NCI-H1694 treated with DMSO at 0.1 percent for 48 hours (cell line): Measurements from ENCODE around the gene ZNRF1.

Source experiments
- DNase-seq: peaks from one replicate; lab custom pipeline; 2025; lab: John Stamatoyannopoulos, UW

ZNRF1 gene

DNA sequence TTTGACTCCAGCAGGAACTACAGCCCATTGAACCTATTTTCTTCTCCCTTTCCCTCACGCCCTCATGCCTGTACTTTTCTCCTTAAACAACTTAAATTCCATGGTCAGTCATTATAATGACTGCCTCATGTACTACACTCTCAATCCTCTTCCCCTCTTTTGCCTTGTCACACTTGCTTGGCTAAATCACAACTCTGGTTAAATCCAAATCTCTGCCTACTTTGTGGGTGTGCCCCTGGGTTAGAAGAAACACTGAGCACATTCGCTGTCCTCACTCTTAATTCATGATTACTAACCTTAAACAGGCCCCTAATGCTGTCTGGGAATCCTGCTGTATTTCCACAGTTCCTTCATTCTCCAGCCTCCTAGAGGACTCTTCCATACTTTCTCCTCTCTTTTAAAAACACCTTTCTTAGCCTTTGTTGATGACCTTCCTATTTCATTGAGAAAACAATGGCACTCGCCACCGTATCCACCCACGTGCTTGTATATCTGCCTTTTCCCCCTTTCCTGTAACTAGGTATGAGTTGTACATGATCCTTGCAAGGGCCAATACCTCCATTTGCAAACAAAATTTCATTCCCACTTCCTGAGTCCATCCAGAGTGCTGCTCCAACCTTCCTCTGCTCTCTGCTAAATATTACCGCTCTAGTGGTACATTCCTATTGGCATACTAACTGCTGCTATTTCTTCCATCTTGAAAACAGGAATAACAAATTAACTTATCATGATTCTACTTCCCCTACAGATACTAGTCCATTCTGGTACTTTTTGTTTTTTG is 28.9 kb downstream of the ZNRF1 start:
- DNase-seq, result no peak

GRCh38 chr16:75028544-75029135 is 29.8 kb downstream of the ZNRF1 start:
- no peak for DNase-seq

DNA sequence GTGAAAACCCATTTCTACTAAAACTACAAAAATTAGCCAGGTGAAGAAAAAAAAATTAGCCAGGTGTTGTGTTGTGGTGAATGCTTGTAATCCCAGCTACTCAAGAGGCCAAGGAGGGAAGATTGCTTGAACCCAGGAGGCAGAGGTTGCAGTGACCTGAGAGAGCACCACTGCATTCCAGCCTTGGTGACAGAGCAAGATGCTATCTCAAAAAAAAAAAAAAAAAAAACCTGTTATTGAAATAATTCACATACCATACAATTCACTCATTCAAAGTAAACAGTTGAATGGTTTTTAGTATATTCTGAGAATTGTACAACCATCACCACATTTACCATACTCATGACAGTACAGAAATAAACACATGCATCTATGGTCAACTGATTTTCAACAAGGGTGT is 31.0 kb downstream of the ZNRF1 start:
- DNase-seq, result no peak

- DNase-seq, result no peak
Measured at GRCh38 chr16:75032655-75033054, 33.8 kb downstream of the ZNRF1 start.

- DNase-seq, result no peak
Measured at GRCh38 chr16:75035410-75035968, 36.7 kb downstream of the ZNRF1 start.

GRCh38 chr16:75038036-75038858 is 39.4 kb downstream of the ZNRF1 start:
- DNase-seq, result no peak

DNA sequence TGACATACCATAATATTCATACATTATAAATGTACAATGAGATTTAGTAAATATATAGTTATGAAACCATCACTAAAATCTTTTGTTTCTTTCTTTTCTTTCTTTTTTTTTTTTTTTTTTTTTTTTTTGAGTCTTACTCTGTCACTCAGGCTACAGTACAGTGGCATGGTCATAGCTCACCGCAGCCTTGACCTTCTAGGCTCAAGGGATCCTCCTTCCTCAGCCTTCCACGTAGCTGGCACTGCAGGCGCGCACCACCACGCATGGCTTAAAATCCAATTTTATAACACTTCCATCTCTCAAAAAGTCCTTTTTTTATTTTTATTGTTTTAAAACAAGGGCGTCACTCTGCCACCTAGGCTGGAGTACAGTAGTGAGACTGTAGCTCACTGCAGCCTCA is 41.1 kb downstream of the ZNRF1 start:
- DNase-seq, result no peak

- no peak for DNase-seq
Measured at GRCh38 chr16:75042426-75043174, 43.8 kb downstream of the ZNRF1 start.

GRCh38 chr16:75043175-75043895 is 44.5 kb downstream of the ZNRF1 start:
- DNase-seq, result no peak

DNA sequence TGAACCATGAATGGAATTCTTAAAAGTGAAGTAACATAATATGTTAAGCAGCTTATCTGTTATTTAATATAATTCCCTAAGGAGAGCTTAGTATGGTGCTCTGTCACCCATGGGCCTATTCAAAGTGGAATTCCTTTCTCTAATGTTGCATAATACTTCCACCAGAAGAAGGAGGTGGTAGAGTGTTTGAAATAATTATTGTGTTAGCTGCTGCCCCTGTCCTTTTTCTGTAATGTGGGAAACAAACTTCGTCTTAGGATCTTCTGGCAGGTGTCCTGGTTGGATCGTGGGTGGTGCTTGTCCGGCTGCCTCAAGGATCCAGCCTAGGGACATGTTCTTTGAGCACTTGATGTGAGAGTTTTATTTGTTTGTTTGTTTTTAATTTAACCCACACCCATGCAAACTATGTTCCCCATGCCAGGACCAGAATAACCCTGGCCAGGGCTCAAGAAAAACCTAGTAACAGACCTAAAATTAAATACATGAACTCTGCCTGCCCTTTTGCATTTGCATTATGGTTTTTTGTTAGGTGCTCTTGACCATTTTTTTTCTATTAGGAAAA is 46.1 kb downstream of the ZNRF1 start:
- no peak for DNase-seq

DNA sequence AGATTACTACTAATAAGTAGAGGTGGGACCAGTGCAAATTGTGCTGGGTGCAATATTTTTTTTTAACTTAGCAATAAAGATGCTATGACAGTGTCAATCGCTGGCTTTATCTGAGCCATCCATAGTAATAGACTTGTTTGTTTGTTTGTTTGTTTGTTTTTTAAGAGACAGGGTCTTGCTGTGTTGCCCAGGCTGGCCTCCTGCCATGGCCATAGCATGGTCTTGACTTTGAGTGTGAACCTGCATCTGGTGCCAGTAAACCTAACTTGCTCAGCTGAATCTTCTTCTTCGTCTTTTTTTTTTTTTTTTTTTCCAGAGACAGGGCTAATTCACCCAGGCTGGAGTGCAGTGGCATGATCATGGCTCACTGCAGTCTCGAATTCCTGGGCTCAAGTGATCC is 46.6 kb downstream of the ZNRF1 start:
- no peak for DNase-seq

GRCh38 chr16:75048054-75048453 is 49.2 kb downstream of the ZNRF1 start:
- no peak for DNase-seq

DNA sequence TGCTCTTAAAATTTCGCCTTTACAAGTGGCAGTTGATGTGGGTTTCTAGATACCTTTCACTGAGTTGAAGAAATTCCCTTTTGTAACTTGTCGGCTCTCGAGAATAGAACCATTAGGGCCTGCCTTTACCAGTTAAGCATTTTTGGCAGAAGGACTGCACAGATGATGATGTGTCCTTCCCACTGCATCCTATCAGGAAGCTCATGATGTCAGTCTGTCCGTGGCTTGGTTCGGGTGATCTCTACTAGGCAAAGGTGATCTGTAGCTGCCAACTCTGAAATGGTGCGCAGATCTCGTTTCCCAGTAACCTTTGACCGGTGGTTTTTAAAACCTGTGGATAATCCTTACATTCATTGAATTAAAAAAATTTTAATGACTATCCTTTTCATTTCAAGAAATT is 49.7 kb downstream of the ZNRF1 start:
- no peak for DNase-seq

- DNase-seq, result no peak
Measured at GRCh38 chr16:75052481-75053202, 53.8 kb downstream of the ZNRF1 start.

- no peak for DNase-seq
Measured at GRCh38 chr16:75053791-75054555, 55.1 kb downstream of the ZNRF1 start.

DNA sequence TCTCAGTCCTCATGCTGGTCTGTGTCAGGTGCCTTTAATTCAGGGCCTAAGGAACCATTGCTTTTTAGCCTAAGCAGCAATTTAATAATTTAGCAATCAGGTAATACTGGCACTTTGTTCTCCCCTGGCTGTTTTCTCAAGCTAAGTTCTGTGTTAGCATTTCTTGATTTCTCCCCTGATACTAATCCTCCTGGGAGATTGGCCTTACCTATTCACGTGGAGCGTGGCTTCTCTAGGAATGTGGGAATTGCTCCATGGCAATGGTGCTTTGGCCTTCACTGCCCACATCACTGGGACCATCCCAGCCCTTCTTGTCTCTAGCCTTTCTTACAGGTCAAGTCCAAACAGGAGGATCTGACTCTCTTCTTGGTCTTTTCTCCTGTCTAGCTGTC is 55.7 kb downstream of the ZNRF1 start:
- no peak for DNase-seq

- DNase-seq, result no peak
Measured at GRCh38 chr16:75058806-75059205, 60.0 kb downstream of the ZNRF1 start.

DNA sequence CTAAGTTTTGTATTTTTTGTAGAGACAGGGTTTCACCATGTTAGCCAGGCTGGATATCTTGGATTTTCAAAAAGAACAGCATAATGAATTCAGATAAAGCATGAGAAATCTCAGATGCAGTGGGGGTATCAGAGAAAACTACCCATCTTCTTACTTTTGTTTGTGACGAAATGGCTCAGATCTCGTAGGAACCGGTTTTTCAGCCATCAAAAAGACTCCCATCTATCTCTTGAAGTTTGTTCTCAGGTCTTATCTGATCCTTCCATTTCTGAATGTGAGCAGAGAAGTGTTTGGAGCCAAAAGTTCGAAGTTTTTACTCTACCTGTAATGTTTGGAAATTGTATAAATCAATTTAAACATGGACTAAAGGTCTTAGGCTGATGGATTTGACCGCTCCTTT is 60.6 kb downstream of the ZNRF1 start:
- DNase-seq, result no peak

DNA sequence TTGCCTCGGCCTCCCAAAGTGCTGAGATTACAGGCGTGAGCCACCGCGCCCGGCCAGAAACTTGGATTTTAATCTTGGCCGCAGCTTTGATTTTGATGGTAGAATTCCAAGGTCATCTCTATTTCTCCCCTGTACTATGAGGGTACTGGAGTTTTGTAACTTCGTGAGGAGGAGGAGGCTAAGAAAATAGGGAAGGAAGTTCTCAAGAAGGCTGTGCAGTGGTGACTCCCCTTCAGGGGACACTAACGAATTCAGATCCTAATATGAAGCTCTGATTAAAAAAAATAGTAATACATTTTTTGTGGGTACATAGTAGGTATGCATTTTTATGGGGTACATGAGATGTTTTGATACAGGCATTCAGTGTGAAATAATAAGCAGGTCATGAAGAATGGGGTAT is 61.9 kb downstream of the ZNRF1 start:
- no peak for DNase-seq

DNA sequence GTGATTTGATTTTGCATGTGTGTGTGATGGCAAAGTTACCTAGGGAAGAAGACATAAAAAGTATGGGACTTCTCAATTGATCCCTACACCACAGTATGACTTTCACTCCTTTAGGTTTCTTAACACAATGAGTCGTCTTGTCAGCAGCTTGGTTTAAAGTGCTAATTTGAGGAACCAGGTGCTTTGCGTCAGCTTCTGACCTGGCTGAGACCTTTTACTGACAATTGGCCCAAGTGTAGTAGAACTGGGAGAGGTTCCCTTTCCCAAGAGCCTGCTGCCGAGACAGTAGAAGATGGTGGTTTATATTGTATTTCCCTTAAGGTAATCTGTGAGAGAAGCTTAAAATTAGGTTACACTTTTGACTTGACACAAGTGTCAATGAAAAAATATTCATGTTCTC is 62.8 kb downstream of the ZNRF1 start:
- no peak for DNase-seq
